Testis (tissue), 2 donors: Measurements from ENCODE around the gene WFIKKN2.

ENCODE experiments used
- CTCF ChIP-seq, 3 experiments: fragments of 450-650 bp in 2 of 3; fragments of 200-600 bp in 1 of 3; sonication (generic) in 1 of 3; IDR thresholded peaks; one replicate each; pipeline ENCODE4 v1.5.1; 2016 to 2019; ENCODE audit warnings: antibody characterized with exemption in 3 of 3, mild to moderate bottlenecking in 2 of 3, moderate library complexity in 1 of 3
- POLR2A ChIP-seq: fragments of 450-650 bp; IDR thresholded peaks from one replicate; pipeline ENCODE4 v1.6.1; 2017; ENCODE audit warnings: antibody characterized with exemption, mild to moderate bottlenecking, moderate library complexity

- TF ChIP-seq CTCF (IDR thresholded peaks at IDR 0.05) = no peak
- TF ChIP-seq POLR2A = no peak
These were observed 41.0 kb upstream of the WFIKKN2 start for GRCh38 chr17:50794361-50794760.
